Stimulated activated CD8-positive, alpha-beta memory T cell treated with anti-CD3 and anti-CD28 coated beads, Interleukin-7, amount 100 ng/mL, for 48 hours (primary cell): ENCODE data around the gene GALM.
"Not testable (repeated sequence)": the region's sequence is repeated elsewhere in the genome, so short reads cannot be mapped to it uniquely, and the experiment has no call there.

Experiments used
- DNase-seq, 2 donors: peaks; one replicate each; pipeline ENCODE4 v3.0.0-alpha.2; 2020; ENCODE audit warnings: low read depth in 1 of 2; ENCODE audit errors: extremely low read depth in 1 of 2

Gene GALM

GRCh38 chr2:38737000-38737698, 71.2 kb downstream of the GALM start:
- not testable (repeated sequence) for DNase-seq

GRCh38 chr2:38737925-38738324, 72.0 kb downstream of the GALM start:
- no peak for DNase-seq

GRCh38 chr2:38739524-38739923, 73.6 kb downstream of the GALM start:
- no peak for DNase-seq

- no peak for DNase-seq
Measured at GRCh38 chr2:38740851-38741731, 75.2 kb downstream of the GALM start.

- DNase-seq = no peak
Measured at GRCh38 chr2:38742797-38743559, 77.1 kb downstream of the GALM start.

- no peak for DNase-seq
Measured at GRCh38 chr2:38743672-38744398, 77.9 kb downstream of the GALM start.

GRCh38 chr2:38744399-38744780, 78.5 kb downstream of the GALM start:
- DNase-seq = no peak

- no peak for DNase-seq
Measured at GRCh38 chr2:38745267-38745666, 79.4 kb downstream of the GALM start.

GRCh38 chr2:38747007-38747424, 81.1 kb downstream of the GALM start:
- no peak for DNase-seq

- DNase-seq = no peak
Measured at GRCh38 chr2:38747819-38748218, 81.9 kb downstream of the GALM start.

- no peak for DNase-seq
Measured at GRCh38 chr2:38748391-38748790, 82.5 kb downstream of the GALM start.

- no peak for DNase-seq
Measured at GRCh38 chr2:38748943-38749804, 83.3 kb downstream of the GALM start.

GRCh38 chr2:38750011-38750890, 84.3 kb downstream of the GALM start:
- peak; percentile 12 to 40 for DNase-seq

GRCh38 chr2:38750891-38751595, 85.1 kb downstream of the GALM start, which contains the start of gene SRSF7:
Gene SRSF7, minus strand, starts transcription at chr2:38751361. Its CDS starts 105 bp downstream, at chr2:38751256.
- DNase-seq = peak; percentile 90 to 93

GRCh38 chr2:38751596-38752410, 85.9 kb downstream of the GALM start:
- peak in 1 of 2 donors; percentile 25 for DNase-seq

GRCh38 chr2:38754049-38754448, 88.1 kb downstream of the GALM start:
- DNase-seq = no peak

- no peak for DNase-seq
Measured at GRCh38 chr2:38754506-38754905, 88.6 kb downstream of the GALM start.
